Epidermal melanocyte (primary cell): ENCODE data around the gene TMEM235.

Experiments used
- DNase-seq: peaks from one replicate; pipeline ENCODE4 v3.0.0; 2011; ENCODE audit warnings: low spot score; ENCODE audit not compliant: insufficient read length

The TMEM235 gene

DNA sequence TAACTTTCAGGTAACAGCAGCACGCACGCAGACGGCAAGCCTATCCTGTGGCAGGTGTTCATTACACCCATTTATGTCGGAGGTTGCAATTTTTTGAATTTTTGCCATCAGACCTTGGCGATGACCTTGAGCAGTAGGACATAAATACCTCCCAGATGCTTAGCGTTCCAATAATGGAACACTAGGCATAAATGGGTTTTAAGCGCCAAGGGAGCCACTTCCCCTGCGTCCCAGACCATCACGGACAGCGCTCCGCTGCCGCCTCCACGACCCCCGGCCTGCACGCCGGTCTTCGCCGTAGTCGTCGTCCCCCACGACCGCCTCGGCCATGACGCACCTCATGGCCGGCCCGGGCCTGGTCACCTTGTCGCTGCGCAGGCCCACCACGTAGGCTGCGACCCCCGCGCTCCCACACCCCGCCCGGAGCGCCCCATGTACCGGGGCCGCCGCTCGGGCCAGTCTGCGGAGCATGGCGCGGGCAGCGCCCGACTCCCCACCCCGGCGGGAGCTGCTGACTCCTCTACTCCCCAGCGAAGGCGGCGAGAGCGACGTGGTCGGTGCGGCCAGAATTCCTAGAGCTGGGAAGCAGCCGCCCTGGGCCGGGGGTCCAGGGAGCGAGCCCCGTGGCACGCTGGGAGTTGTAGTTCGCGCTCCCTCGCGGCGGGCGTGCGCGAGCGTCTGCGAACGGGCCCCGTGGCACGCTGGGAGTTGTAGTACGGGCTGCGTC lies 22.7 kb downstream of the TMEM235 start:
- DNase-seq, result peak; percentile 87

DNA sequence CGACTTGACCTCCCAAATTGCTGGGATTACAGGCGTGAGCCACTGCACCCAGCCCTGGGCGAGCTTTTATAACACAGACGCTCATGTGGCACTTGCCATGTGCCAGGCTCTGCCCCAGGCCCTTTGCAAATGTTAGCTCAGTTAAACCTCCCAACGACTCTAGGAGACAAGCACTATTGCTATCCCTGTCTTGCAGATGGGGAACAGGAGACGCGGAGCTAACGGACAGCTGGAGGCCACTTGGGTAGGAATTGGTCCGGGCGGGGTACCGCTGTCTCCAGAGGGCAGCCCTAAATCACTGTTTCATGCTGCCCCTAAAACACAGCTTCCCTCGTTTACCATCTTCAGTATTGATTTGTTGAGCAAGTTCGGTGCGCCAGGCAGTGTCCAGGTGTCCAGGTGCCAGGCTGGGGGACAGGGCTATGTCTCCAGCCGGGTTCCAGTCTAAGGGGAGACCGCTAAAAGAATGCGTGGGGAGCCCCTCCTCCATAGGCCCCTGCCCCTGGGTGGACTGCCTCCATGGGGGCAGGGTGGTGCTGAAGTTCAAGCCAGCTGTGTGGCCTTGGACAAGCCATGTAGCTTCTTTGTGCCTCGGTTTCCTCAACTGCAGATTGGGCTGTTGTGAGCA lies 23.7 kb downstream of the TMEM235 start:
- no peak for DNase-seq

DNA sequence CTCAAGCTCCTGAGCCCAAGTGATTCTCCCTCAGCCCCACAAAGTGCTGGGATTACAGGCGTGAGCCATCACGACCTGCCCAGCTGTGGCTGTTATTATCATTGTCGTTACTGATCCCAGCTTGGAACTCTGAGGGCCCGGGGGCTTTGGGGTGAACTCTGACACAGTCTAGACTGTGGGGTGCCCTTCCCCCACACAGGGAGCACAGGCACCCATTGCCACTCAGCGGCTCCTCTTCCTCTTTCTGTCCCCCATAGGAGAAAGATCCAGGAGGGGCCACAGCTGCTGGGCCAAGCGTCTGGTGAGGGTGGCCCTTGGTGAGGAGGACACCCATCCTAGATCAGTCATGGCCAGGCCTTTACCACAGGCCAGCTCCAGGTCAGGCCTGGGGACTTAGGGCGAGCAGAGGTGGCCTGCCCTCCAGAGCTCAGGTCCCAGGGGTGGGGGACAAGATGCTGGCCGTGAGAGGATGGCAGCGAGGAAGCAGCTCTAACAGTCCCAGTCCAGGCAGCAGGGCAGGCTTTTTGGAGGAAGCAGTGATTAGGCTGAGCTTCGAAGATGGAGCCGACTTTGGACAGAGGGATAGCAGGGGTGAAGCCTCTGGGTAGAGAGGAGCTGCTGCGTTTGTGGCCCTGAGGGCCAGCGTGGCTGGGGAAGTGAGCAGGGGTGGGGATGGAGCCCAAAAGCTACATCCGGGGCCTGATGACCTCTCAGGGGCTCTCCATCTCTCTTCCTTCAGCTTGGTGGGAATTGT lies 24.7 kb downstream of the TMEM235 start:
- no peak for DNase-seq

DNA sequence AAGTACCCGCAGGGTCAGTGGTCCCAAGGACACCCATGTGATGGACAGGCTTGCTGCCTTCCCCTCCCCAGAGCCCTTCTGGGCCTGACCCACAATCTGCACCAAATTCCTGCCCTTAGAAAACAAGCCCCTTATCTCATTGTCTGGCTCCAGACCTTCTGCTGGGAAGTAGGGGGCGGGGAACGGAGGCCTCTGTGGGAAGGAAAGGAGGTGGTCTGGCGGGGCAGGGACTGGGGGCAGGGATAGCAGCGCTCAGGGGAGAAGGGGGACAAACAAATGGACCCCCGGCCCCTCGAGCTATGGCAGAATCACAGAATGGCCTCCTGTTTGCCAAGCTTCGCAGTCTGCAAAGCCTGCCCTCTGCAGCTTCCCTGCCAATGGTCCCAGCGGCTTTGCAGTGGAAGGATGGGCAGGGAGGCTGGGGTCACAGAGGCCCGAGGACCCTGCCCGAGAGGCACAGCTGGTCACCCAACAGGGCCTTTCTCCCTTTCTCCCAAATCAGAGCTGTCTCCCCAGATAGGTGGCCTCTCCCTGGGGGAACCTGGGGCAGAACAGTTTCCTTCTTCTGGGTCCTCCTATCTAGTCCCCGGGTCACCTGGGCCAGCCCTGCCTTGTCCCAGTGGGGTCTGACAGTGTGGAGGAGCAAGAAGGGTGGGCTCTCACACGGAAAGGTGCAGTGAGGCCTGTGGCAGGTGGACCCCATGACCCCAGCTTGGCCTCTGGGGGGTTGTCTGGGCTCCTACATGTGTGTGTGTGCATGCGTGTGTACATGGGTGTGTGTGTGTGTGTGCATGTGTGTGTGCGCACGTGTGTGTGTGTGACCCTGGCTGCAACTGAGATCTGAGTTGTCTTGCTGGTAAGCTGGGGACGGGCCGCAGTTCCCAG lies 25.5 kb downstream of the TMEM235 start:
- DNase-seq, result no peak

DNA sequence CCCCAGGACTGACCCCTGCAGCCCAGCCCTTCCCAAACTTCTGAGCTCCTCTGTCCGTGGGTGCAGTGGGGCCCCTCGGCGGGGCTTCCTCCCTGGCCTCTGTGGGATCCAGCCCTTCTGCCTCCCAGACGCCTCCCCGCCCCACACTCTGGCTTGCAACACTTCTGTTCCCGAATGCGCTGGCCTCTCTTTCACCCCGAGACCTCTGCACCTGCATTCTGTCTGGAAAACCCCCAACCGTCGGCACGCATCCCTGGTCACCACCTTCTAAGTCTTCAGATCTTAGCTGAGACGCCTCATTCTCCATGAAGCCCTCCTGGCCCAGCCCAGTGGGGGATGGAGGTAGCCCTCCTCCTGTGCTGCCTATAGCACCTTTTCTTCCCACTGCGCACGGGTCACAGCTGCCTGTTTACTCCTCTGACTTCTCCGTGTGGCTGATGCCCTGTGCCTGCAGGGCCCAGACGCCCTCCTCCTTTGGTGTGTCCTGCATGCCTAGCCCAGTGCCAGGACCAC lies 26.4 kb downstream of the TMEM235 start:
- DNase-seq, result no peak

DNA sequence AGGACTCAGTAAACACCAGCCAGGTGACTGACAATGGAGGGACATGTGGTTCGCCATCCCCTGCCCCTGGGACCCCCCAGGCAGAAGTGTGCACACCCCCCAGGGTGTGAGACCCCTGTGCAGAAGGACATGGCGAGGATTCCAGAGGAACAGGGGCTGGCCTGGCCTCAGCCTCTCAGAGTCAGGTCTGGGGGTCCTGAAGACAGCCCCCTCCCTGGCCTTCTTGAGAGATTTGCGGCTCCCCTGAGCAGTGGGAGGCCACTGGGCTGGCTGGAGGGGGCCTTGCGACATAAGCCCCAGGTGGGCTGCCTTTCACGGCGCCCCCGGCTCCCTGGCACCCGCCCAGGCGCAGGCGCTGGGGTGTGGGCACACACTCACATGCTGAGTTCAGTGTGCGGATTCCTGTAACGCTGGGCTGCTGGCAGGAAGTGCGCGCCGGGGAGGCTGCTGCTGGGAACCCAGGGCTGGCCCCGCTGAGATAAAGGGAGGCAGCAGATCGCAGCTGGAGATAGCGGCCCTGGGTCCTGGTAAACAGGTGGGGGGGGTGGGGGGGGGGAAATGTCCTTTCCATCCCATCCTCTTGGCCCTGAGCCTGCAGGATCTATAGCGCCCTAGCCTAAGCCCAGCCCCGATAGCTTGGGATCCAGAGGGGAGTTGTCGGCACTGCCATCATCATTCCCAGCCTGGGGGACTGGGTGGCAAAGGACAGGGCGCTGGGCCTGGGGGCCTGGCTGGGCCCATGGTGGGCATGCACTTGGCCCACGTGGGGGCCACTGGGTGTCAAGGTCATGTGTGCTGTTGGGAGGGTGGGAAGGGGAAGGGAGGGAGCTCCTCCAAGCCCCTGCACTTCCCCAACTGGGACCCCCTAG lies 27.1 kb downstream of the TMEM235 start:
- DNase-seq, result no peak

DNA sequence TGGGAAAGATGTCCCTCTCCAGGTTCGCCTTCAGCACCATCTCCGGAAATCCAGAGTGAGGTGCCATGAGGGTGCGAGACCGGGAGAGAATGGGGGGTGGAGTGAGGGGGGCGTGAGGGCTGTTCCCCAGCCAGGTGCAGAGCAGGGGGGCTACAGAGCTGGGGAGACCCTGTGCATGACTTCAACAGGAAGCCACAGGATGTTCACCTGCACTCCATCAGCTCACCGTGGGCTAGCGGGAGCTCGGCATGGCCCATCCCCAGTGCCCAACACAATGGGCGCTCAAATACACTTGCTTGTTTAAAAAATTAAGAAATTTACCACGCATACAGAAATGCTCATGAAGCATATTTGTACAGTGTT lies 27.7 kb downstream of the TMEM235 start:
- no peak for DNase-seq

DNA sequence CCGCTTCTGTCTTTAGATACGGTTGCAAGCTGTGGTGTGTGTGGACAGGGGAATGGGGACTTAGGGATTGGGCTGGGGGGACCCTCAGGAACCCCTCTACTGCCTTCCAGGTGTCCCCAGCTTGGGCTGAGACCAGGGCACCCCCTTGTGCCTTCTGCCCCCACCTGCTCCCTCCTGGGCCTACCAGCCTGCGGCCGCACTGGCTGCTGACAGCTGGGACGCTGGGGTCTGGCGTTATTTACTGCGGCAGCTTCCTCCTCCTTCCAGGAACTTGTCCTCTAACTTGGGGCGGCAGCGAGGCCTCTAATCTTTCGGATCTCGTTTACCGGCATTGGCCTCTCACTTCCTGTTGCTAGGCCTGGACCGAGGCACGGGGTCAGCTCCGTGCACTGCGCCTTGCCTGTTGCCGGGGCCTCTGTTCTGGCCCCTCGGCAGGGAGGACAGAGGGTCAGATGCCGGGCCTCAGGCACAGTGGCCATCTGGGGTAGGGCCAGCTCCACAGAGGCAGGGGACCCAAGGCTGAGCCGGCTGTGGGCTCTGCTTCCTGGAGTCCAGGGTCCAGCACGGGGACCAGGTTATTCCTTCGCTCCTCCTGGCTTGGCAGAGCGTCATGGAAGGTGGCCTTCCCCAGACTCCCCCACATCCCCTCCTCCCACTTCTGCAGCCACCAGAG lies 31.8 kb downstream of the TMEM235 start:
- no peak for DNase-seq

DNA sequence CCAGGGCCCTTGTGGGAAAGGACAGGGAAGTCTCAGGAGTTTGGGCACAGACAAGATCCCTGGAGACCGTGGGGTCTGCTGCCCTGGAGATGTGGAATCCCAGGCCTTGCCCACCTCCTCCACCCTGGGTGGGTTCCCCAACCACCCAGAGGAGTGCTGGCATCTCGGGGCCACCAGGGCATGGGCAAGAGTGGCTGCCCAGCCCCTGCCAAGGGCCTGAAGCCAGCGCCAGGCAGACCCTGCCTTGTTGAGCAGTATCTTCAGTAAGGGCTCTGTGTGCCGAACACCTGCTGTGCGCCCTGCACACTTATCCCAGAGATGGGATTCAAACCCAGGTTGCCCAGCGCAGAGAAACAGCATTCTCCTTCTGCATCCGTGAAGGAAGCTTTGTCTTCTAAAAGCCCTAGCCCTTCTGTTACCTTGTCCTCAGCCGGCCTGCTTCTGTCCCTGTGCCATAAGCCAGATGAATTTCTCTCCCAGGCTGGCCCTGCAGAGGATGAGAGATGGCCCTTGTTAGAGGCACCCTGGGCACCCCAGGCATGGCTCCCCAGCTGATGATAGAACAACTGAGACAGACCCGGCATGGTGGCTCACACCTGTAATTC lies 32.4 kb downstream of the TMEM235 start:
- no peak for DNase-seq

DNA sequence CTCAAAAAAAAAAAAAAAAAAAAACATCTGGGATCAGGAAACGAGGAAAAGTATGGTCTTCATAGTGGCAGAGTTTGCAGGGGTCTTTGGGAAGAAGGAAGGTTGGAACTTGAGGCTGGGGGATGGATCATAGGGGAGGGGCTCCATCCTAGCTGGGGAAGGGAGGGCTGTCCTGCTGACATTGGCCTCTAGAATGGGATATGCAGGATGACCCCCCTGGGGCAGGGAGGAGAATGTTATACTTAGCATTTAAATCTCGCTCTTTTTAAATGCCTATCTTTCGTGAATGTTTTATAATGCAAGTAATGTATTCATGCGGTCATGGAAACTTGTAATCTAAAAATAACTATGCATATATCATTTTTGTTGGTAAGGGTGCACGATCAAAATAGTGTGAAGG lies 33.2 kb downstream of the TMEM235 start:
- DNase-seq, result no peak

DNA sequence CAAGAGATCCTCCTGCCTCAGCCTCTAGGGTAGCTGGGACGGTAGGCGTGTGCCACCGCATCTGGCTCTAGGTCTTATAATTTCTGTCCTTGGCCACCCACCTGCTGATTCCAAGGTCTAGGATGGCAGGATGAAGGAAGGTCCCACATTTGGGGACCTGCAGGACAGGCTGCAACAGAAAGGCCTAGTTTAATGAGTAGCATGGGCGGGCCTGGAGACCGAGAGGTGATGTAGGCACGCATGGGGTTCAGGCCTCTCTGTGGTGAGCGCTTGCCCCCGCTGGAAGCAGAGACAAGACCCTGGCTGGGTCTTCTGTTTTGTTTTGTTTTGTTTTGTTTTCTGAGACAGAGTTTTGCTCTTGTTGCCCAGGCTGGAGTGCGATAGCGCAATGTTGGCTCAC lies 33.7 kb downstream of the TMEM235 start:
- no peak for DNase-seq

DNA sequence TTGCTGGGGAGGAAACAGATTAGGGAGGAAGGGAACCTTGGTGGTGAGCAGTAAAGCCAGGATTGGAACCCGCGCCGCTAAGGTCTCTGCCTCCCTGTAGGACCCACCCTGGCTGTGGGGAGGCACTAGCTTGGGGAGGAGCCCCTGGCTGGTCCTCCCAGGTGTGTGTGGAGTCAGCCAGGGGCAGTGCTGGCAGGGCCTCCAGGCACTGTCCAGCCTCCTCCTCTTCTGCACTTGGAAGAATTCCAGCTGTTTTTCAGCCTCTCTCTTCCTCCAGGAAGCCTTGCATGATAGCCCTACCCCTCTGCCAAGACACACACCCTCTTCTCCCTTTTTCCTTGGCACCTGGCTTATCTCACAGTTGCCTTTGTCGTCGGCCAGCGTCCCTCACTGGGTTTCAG lies 34.8 kb downstream of the TMEM235 start:
- no peak for DNase-seq

DNA sequence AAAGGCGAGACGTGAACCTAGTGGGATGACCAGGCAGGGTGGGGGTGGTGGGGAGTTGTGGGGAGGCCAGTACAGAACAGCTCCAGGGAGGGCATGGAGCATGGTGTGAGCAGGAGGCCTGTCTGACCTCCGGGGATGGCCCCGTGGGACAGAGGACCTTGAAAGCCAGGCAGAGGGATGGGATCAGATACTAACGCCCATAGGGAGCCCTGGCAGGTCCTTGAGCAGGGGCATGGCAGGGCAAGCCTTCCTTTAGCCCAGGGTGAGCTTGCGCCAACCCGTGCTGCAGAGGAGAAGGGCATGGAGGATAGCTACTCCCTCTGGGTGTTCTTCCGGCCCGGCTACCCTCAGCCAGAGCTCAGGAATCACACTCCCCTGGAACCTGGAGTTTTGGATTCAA lies 35.3 kb downstream of the TMEM235 start:
- no peak for DNase-seq

DNA sequence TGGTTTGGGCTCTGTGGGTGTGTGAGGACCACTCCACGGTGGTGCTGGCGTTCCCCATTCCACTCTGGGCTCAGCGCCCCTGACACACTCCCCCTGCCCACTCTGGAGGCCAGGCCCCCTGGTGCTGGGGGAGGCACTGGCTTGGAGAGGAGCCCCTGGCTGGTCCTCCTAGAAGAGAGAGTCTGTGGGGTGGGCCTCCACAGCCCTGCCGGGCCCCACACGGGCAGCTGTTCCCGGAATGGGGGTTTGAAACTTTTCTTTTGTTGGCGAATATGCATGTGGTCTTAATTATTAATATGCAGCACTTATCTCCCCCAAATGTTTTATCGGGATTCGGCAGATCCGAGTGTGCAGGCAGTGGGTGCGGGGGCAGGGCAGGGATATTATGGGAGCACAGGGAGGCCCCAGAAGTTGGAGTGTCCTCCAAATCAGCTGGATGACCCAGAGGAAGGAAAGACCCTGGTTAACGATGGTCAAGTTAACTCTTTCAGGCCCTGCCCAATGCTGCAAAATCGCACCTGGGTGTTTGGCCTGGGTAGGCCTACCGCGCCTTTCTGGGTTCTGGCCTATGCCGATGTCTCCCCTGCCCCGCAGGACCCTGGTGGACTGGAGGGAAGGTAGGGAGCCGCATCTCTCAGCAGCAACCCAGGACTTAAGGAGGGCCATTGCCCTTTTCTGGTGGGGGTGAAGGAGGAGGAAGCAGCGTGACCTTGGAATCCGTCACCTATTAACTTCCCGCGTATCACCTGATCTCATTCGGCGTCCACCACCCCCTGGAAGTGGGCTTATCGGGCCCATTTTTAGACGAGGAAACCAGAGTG lies 36.0 kb downstream of the TMEM235 start:
- DNase-seq, result no peak

DNA sequence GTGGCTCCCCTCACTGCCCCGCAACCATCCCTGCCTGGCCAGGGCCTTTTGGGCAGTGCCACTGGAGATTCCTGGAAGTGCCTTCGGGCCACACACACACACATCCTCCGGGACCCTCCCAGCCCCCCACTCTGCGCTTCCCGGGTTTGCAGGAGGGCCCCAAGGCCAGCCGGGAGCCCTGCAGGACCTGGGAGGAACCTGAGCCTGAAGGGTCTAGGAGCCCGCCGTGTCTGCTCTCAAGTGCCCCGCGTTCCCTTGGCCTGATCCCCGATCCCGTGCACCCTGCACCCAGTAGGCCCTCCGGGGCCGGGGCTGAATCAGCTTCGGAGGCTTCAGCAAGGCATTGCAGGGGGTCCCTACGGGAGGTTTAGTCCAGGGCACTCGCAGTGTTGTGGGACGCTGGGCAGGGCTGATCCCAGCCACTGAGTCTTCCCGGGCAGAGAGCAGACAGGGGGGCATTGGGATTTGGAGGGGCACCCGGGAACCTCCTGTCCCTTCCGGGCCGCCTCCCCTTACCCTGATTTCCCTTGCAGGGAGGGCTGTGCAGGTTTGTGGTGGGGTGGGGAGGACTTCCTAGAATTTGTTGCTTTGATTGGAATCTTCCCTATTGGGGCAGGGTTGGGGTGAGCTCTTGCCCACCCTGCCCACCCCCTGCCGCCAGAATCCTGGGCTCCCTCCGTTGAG lies 36.9 kb downstream of the TMEM235 start:
- DNase-seq, result no peak

DNA sequence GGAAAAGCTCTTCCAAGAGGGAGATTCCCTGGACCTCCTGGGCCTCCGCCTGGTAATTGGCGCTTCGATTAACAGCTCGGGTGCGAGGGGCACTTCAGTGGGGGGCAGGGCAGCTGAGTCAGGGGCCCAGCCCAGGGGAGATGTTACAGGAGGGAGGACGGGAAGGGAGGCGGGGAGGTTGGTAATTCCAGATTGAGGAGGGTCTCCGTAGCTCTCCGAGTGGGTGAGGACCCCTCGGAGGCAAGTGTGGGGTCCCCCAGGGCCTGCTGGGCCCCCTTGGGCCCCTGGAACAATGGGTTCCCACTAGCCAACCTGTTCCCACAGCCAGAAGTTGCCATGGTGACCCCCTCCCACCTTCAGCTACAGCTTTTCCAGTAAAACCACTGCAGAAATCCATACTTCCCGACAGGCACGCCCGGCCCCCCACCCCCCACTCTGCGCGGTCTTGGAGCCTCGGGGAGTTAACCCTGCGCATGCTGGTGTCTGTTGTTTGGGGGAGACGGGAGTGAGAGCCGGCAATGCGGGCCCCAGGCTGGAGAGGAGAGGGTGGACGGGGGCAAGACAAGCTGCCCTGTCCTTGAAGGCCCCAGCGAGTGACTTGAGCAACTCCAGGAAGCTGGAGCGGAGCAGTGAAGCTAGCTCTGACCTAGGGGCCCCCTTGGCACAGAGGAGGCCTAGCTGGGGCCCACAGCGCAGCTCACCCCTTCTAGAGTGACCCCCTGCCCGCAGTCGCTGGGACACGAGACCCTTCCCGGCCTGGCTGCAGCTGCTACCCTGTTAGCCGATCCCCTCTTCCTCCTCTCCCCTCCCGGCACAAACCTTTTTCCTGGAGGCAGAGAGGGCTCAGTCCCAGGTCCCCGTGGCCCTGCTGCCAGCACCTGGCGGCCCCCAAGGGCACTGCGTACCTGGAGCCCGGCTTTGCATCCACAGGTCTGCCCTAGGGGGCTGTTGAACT lies 37.8 kb downstream of the TMEM235 start:
- DNase-seq, result no peak

DNA sequence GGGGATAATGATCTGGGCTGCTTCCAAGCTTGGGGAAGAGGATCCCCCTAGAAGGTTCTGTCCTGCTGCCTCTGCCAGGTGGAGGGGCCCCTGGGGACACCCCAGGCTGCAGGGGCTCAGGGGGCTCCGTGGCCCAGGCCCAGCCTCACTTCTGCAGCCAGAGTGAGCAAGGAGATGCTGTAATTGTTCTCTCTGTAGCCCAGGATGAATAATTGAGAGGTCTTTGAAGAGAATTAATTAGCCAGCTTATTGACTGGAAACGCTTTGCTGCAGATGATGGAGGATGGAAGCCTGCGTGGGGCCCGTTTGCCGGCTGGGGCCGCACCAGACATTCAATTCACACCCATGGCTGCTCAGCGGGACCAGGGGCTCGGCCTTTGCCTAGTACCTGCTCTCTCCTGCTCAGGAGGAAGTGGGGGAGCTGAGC lies 38.5 kb downstream of the TMEM235 start:
- DNase-seq, result no peak
